Measurements from ENCODE around the gene TMEM252.

The TMEM252 gene

GRCh38 chr9:68497629-68498028, 43.1 kb downstream of the TMEM252 start:
- ATAC-seq: no peak

- no peak for ATAC-seq
Measured at GRCh38 chr9:68496356-68496755, 44.3 kb downstream of the TMEM252 start.

GRCh38 chr9:68495247-68495646, 45.4 kb downstream of the TMEM252 start:
- no peak for ATAC-seq

- ATAC-seq: no peak
Measured at GRCh38 chr9:68493958-68494577, 46.6 kb downstream of the TMEM252 start.

- no peak for ATAC-seq
Measured at GRCh38 chr9:68493541-68493940, 47.1 kb downstream of the TMEM252 start.

- ATAC-seq: no peak
Measured at GRCh38 chr9:68492806-68493205, 47.9 kb downstream of the TMEM252 start.

- ATAC-seq: no peak
Measured at GRCh38 chr9:68489646-68490045, 51.0 kb downstream of the TMEM252 start.

GRCh38 chr9:68488126-68488525, 52.6 kb downstream of the TMEM252 start:
- no peak for ATAC-seq
